H1 (cell line): ENCODE data around the gene EXOSC5.

ENCODE experiments used
- CBX5 ChIP-seq: fragments of 300-800, 300-1000 bp; sonication (generic); IDR thresholded peaks from 2 replicates; pipeline ENCODE4 v1.7.1; 2016; ENCODE audit warnings: antibody characterized with exemption, low read length, low read depth
- CHD1 ChIP-seq: IDR thresholded peaks from 2 replicates; pipeline ENCODE4 v1.6.1; 2012; ENCODE audit warnings: low read depth, low read length, improper control_type of control experiment
- CTCF ChIP-seq, 3 experiments: IDR thresholded peaks; 1 replicate in 2 of 3; 2 replicates in 1 of 3; pipeline versions ENCODE4 v1.5.1 to v1.6.1; 2011; ENCODE audit warnings: low read length in 3 of 3, mild to moderate bottlenecking in 3 of 3, inconsistent platforms in 2 of 3, low read depth in 1 of 3, moderate library complexity in 1 of 3; ENCODE audit not compliant: insufficient read depth in 1 of 3; ENCODE audit errors: control extremely low read depth in 1 of 3
- EP300 ChIP-seq, 2 experiments: IDR thresholded peaks; 1 replicate in 1 of 2; 2 replicates in 1 of 2; pipeline ENCODE4 v1.6.1; 2011 to 2012; ENCODE audit warnings: low read depth in 2 of 2, low read length in 2 of 2, mild to moderate bottlenecking in 2 of 2, borderline replicate concordance in 1 of 2, inconsistent platforms in 1 of 2, moderate library complexity in 1 of 2
- EZH2 ChIP-seq: fragments of 200-600 bp; sonication (generic); IDR thresholded peaks from 2 replicates; pipeline ENCODE4 v1.7.1; 2012; ENCODE audit warnings: low read depth, mild to moderate bottlenecking, moderate library complexity, low read length, inconsistent platforms; ENCODE audit not compliant: severe bottlenecking
- GABPA ChIP-seq: IDR thresholded peaks from 2 replicates; pipeline ENCODE4 v1.6.1; 2011; ENCODE audit warnings: mild to moderate bottlenecking, low read length, moderate library complexity, borderline replicate concordance; ENCODE audit not compliant: insufficient read depth
- JUN ChIP-seq: IDR thresholded peaks from 2 replicates; pipeline ENCODE4 v1.6.1; 2011; ENCODE audit warnings: low read depth, mild to moderate bottlenecking, improper control_type of control experiment, low read length
- MAFK ChIP-seq: IDR thresholded peaks from 2 replicates; pipeline ENCODE4 v1.6.1; 2012; ENCODE audit warnings: low read depth, mild to moderate bottlenecking, improper control_type of control experiment, low read length
- PHF8 ChIP-seq: fragments of 200-600 bp; sonication (generic); conservative IDR thresholded peaks from 2 replicates; pipeline ENCODE4 v1.7.1; 2012; ENCODE audit warnings: low read depth, mild to moderate bottlenecking, inconsistent platforms, low read length, moderate library complexity
- POLR2A ChIP-seq, 2 experiments: IDR thresholded peaks; 1 replicate in 1 of 2; 2 replicates in 1 of 2; pipeline ENCODE4 v1.6.1; 2011; ENCODE audit warnings: low read depth in 2 of 2, low read length in 2 of 2, mild to moderate bottlenecking in 2 of 2; ENCODE audit errors: control extremely low read depth in 1 of 2
- RBBP5 ChIP-seq: IDR thresholded peaks from 2 replicates; pipeline ENCODE4 v1.7.1; 2012; ENCODE audit warnings: low read depth, mild to moderate bottlenecking, inconsistent platforms, low read length, moderate library complexity, borderline replicate concordance
- SP4 ChIP-seq: IDR thresholded peaks from 2 replicates; pipeline ENCODE4 v1.6.1; 2012; ENCODE audit warnings: low read length, inconsistent platforms

GRCh38 chr19:41422955-41423354 is 25.8 kb upstream of the EXOSC5 start:
- no peak for TF ChIP-seq POLR2A (IDR thresholded peaks at IDR 0.05; ENCODE audit: control extremely low read depth in 1 of 2, low read depth in 2 of 2, low read length in 2 of 2)
- TF ChIP-seq PHF8, result no peak
- no peak for TF ChIP-seq CTCF (IDR thresholded peaks at IDR 0.05; ENCODE audit: control extremely low read depth in 1 of 3, insufficient read depth in 1 of 3, low read depth in 1 of 3, low read length in 3 of 3)
- TF ChIP-seq EP300 (IDR thresholded peaks at IDR 0.05; ENCODE audit: borderline replicate concordance in 1 of 2, low read depth in 2 of 2, low read length in 2 of 2), result no peak
- no peak for TF ChIP-seq RBBP5
- no peak for TF ChIP-seq GABPA
- TF ChIP-seq SP4, result no peak
- no peak for TF ChIP-seq EZH2
- TF ChIP-seq MAFK, result no peak
- no peak for TF ChIP-seq CHD1
- no peak for TF ChIP-seq CBX5
- TF ChIP-seq JUN, result no peak
